GM19395 (cell line): Measurements from ENCODE around the gene IDH2.
"Not testable (repeated sequence)": the region's sequence is repeated elsewhere in the genome, so short reads cannot be mapped to it uniquely, and the experiment has no call there.

Experiments used
- ATAC-seq: cut with Tn5 transposase; IDR thresholded peaks from one replicate; pipeline ENCODE4 v1.9.1; 2021; ENCODE audit warnings: mild to moderate bottlenecking, moderate library complexity; ENCODE audit not compliant: unreplicated experiment

Gene IDH2

DNA sequence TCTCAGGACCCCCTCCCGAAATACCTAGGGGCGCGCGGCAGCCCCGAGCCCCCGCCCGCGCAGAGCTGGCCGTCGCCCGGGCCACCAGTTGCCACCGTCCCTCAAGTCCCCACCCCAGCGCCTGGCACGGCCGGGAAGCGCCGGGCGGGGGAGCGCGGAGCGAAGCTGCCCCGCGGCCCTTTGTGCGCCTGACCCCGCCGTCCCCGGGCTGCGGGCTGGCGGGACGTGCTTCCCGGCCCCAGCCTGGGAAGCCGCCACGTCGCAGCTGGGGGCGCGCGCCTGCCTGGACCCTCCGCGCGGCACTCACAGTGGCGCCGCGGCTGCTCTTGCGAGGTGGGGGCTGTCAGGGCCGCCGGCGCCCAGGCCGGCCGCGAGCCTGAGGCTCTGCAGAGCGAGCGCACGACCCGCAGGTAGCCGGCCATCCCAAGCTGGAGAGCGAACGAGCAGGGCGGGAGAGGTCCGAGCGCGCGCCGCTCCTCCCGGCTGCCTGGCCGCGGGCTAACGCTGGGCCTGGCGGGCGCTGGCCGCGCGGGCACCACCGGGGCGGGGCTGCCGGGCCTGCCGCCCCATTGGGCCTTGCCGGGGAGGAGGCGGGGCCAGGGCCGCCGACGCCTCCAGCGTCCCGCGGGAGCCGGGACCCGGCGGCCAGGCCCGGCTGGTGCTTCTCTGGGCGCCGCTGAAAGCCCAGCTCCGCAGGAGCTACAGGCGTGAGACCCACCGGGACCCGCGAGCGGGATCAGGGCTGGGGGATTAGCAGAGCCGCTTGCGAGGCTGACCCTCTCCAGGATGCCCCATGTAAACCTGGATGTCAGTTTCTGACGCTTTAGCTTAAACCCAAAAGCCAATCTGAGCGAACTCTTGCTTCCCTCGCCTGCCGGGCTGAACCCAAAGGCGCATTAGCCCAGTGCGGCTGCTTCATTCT is at the start of gene IDH2:
Gene IDH2, minus strand, starts transcription at position 500 of the 922 bp plus-strand sequence. Its CDS starts 78 bp downstream, at position 422.
- peak; percentile 52 for ATAC-seq

DNA sequence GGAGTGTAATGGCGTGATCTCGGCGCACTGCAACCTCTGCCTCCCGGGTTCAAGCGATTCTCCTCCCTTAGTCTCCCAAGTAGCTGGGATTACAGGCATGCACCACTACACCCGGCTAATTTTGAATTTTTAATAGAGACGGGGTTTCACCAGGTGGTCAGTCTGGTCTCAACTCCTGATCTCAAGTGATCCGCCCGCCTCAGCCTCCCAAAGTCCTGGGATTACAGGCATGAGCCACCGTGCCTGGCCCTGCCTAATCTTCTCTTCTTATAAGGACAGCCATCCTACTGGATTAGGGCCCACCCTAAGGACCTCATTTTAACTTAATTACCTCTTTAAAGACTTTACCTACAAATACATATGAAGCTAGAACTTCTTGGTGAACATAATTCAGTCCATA is 48.3 kb upstream of the IDH2 start:
- not testable (repeated sequence) for ATAC-seq

DNA sequence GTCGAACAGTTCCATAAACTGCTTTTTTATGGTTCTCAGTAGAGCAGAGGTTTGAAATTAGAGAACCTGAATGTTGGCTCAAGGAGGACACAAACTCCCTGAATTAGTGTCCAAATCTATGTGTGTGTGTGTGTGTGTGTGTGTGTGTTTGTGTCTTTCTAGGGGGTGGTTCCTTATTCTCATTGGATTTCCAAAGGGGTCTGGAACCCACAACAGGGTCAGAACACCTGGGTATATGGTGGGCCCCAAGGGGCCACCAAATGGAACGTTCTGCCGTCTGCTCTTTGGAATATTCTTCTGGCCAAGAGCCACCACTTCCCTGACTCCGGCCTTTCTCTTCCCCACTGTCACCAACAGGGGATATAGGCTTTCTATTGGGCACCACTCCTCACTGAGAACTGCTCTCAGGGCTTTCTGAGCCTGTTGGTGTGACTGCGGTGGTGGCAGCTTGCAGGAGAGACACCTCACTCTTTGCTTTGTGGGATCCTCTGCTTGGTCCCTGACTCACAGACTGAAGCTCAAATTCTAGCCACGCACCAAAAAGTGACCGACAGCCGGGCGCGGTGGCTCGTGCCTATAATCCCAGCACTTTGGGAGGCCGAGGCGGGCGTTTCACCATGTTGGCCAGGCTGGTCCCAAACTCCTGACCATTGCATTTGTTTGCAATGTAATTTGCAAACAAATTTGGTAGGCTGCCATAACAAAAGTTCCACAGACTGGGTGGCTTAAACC is 47.5 kb upstream of the IDH2 start:
- no peak for ATAC-seq

DNA sequence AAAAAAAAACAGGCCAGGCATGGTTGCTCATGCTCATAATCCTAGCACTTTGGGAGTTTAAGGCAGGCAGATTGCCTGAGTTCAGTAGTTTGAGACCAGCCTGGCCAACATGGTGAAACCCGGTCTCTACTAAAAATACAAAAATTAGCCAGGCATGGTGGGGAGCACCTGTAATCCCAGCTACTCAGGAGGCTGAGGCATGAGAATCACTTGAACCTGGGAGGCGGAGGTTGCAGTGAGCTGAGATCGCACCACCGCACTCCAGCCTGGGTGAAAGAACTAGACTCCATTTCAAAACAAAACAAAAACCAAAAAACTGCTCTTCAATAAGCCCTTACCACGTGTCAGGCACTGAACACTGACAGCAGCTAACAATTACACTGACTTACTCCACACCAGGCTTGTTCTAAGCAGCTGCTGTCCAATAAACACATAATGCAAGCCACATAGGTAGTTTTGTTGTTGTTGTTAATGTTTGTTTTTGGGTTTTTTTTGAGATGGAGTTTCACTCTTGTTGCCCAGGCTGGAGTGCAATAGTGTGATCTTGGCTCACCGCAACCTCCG is 44.0 kb upstream of the IDH2 start:
- ATAC-seq = not testable (repeated sequence)

DNA sequence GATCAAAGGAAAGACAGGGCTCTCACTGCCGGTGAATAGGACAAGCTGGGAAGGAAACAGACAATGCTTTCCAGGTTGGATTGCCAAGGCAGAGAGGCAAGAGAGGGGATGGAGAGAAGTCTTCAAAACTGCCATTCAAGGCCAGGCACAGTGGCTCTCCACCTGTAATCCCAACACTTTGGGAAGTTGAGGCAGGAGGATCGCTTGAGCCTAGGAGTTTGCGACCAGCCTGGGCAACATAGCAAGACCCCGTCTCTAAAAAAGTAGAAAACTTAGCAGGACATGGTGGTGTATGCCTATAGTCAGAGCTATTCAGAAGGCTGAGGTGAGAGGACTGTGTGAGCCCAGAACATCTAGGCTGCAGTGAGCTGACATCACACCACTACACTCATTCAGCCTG is 43.5 kb upstream of the IDH2 start:
- no peak for ATAC-seq

DNA sequence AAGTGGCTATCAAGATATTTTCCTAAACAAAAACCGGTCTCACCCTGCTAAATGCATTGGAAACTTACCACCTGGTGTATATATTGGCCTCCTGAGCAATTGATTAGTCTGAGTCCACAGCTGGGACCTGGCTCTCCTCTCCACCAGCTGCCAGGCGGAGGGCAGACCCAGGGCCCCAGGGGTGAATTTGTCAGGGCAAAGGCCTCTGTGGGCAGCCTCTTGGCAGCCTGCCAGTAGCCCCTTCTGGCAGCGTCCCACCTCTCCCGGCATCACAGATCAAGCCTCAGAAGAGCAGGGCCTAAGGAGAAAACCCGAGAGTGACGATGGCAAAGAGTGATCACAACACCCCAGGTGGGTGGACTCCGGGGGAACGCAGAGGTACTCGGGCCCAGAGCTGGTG is 43.0 kb upstream of the IDH2 start:
- no peak for ATAC-seq

DNA sequence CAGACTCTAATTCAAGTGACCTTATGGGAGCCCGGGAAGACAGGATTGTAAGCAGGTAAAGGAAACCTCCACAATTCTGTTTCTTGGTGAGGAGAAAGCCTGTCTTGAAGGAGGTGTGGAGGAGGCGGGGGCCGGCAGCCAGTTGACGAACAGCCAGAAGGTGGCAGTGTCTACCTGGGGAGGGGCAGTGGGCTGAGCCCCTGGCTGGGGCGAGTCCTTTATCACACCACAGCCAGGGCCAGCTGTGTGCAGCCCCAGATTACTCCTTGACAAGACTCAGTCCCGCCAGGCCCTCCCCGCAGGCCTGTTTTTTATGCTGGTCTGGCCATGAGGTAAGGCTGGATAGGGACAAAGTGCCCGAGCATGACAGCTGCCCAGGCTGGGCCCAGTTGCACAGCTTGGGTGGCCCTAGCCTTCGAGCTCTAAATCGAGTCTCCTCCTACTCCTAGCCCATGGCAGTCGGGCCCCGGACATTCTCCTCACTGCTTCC is 40.9 kb upstream of the IDH2 start:
- ATAC-seq = peak; percentile 71

DNA sequence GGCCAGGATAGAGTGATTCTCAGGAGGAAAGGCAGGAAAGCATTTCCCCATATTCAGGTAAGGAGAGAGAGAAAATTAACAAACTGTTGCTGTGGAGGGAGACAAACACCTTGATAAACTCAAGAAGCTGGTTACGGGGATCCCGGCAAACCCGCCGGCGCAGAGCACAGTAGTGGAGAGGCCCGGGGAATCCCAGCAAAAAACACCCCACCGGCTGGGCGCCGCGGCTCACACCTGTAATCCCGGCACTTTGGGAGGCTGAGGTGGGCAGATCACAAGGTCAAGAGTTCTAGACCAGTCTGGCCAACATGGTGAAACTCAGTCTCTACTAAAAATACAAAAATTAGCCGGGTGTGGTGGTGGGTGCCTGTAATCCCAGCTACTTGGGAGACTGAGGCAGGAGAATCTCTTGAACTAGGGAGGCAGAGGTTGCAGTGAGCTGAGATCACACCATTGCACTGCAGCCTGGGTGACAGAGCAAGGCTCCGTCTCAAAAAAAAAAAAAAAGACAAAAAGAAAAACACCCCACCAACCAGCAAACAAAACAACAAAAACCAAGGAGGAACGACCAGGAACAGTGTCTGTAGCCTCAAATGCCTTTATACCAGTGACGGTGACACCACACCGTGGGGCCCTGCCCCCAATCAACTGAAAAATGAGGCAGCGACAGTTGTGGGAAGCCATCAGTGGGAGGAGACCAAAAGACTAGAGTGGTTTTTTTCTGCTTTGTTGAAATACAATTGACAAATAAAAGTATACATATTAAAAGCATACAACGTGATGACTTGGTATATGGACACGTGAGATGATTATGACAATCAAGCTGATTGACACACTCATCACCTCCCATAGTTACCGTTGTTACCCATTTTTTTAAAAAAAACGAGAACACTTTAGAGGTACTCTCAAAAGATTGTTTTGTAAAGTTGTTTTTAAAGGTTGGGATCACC is 40.2 kb upstream of the IDH2 start:
- ATAC-seq = no peak

DNA sequence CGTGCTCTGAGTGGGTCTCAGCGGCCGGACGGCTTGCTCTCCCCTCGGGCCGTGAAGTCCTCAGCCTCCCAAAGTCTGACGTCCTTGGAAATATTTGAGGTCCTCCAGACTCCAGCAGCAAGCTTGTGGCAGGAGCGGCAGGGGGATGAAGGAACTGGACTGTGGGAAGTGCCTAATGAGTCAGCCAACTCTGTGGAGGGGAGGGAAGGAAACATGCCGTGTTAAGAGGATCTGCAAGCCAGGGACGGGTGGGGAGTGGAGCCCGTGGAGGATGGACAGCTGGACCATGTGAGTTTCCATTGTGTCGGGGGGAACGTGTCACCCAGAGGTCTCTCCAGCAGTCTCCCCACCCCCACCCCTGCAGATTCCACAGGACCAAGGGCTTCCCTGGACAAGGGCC is 39.4 kb upstream of the IDH2 start:
- no peak for ATAC-seq

DNA sequence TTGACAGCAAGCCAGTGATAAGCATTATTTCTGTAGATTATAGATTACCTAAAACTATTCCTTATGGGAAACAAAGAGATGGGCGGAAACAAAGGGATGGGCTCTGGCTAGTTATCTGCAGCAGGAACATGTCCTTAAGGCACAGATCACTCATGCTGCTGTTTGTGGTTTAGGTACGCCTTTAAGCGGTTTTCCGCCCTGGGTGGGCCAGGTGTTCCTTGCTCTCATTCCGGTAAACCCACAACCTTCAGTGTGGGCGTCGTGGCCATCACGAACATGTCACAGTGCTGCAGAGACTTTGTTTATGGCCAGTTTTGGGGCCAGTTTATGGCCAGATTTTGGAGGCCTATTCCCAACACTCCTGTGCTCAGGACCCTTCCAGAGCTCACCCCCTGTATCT is 37.3 kb upstream of the IDH2 start:
- not testable (repeated sequence) for ATAC-seq

DNA sequence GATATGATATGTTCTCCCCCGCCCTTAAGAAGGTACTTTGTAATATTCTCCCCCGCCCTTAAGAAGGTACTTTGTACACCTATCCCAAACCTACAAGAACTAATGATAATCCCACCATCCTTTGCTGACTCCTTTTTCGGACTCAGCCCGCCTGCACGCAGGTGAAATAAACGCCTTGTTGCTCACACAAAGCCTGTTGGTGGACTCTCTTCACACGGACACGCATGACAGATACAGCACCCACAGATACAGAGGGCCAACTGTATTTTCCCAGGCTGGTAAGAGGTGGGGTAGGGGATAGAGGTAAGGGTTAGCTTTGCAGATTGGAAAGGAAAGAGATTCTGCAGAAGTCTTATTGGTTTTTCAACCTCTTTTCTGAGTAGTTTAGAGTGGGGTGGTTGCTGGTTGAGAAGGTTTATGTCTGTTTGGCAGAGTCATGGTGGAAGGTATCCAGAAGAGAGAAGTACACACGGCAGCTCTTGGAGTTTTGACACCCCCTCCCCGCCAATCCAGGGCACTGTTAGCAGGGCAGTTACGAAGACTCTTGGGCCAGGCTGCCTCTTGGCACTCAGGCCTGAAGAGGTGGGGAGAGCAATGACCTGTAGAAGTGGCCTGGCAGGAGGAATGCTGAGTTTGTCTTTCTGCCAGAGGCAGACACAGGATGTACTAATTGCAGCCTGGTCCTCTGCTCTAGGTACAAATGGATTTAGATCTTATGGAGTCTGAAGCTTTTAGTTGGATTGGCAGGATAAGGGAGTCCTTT is 36.0 kb upstream of the IDH2 start:
- no peak for ATAC-seq

DNA sequence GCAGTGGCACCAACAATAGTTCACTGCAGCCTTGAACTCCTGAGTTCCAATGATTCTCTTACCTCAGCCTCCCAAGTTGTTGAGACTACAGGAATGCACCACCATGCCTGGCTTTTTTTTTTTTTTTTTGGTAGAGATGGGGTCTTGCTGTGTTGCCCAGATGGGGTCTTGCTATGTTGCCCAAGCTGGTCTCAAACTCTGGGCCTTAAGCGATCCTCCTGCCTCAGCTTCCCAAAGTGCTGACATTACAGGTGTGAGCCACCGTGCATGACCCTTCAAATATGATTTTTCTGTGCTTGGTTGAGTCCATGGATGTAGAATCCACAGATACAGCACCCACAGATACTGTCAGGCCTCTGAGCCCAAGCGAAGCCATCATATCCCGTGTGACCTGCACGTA is 30.2 kb upstream of the IDH2 start:
- ATAC-seq = no peak

DNA sequence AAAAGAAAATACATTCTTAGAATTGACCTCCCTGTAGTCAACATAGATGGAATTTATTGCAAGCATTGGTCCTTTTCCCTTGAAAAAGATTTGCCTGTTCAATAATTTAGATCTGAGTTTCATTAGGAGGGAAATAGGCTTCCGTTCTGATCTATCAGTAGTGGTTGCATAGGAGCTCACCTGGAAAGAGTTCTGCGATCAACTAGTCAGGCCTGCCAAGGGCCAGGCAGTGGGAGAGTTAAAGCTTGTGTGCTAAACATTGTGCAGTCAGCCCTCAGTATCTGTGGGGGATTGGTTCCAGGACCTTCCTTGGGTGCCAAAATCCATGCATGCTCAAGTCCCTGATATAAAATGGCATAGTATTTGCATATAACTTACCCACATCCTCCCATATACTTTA is 29.6 kb upstream of the IDH2 start:
- no peak for ATAC-seq

DNA sequence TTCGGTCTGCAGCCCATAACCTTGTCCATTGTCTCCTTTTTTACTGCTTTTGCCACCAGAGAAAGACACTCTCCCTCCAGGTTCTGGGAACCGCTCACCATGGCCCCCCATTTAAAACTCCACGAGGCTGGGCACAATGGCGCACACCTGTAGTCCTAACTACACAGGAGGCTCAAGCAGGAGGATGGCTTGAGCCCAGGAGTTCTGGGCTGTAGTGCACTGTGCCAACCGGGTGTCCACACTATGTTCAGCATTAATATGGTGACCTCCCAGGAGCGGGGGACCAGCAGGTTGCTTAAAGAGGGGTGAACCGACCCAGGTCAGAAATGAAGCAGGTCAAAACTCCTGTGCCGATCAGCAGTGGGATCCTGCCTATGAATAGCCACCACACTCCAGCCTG is 28.0 kb upstream of the IDH2 start:
- no peak for ATAC-seq

DNA sequence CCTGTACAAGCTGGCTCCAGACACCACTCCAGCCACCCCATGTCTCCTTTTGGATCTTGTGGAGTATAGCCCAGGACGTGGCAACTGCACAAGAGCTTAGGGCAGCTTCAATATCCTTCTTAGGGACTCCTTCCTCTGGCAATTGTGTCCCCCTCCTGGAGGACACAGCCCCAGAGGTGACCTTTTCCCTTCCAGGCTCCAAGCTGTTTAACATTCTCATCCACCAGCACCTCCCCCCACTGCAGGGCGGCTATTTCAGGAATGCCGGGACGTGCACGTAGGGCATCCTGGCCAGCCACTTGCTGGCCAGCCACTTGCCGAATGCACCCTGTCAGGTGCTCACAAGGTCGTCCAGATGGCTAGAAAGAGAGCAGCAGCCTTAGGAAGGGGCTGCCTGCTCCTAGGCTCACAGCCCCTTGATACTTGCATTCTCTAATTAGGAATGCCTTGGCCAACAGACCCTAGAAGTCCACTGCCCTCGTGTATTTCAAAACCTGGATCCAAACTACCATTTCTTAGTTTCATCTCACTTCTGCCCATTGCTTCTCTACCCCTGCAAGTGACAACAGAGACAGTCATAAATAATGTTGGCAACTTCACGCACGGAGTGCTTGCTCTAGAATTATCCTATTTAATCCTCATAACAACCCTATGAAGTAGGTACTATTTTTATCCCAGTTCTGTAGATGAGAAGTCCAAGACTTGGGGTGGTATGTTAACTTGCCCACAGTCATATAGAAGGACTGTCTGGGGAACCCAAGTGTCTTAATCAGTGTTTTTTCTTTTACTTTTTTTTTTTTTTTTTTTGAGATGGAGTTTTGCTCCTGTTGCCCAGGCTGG is 24.5 kb upstream of the IDH2 start:
- no peak for ATAC-seq

DNA sequence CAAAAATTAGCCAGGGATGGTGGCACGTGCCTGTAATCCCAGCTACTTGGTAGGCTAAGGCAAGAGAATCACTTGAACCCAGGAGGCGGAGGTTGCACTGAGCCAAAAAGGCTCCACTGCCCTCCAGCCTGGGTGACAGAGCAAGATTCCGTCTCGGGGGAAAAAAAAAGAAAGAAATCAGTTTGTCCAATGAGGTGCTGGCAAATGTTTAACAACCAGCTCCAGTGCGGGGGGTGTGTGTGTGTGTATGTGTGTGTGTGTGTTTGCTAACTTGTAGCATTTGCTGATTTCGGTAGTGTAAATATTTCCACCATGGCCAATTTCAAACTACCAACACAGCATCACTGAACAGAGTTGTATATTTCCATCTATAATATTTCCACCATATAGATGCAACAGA is 23.8 kb upstream of the IDH2 start:
- no peak for ATAC-seq

DNA sequence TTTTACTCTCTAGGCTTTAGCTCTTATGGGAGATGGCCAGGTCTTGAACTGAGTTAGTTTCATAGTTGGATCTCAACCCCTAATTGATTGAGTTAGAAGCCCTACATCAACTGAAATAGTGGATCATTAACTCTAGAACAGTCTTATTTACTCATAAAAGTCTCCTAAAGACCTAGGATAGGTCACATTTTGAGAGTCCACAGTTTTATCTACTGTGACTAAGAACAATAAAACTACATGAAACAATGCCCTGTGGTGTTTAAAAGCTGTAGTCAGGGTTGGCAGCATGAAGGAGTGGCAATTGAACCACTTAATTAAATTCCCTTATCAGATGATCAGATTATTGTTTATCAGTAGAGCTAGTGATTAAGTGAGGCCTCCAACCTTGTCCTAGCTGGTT is 22.2 kb upstream of the IDH2 start:
- no peak for ATAC-seq

DNA sequence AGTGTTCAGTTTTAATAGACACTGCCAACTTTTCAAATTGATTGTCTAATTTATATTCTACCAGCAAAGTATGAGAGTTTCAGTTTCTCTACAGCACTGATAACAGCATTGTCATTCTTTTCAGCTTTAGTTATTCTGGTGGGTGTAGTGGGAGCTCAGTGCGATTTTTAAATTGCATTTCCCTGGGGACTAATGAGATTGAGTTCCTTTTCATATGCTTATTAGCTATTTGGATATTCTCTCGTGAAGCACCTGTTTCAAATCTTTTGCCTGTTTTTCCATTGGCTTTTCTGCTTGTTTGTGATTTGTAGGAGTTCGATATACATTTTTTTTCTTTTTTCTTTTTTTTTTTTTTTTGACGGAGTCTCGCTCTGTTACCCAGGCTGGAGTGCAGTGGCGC is 18.8 kb upstream of the IDH2 start:
- no peak for ATAC-seq

DNA sequence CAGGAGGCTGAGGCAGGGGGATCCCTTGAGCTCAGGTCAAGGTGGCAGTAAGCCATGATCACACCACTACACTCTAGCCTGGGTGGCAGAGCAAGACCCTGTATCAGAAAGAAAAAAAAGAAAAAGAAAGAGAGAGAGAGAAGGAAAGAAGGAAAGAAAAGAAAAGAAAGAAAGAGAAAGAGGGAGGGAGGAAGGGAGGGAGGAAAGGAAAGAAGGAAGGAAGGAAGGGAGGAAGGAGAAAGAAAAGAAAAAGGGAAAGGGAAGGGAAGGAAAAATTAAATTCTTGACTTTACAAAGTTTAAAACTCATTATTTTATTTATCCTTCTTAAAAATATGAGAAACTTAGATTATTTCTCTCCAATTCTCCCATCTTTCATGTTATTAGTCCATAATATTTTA is 17.1 kb upstream of the IDH2 start:
- ATAC-seq = no peak
